Spleen (tissue), 11 donors: ENCODE data around the gene GREB1. TPM values are rescaled to one million over a fixed set of nuclear protein-coding genes. Genes with fewer than 3 reads are reported as not detected.

ENCODE experiments used
- DNase-seq: peaks from one replicate; pipeline ENCODE4 v3.0.0-alpha.2; 2020
- H3K27ac ChIP-seq, 8 donors: fragments of 200-600 bp; sonication (generic) in 7 of 8; 1 replicate in 4 of 8; 2 replicates in 4 of 8; pipeline versions ENCODE4 v1.5.0 to v1.8.0; 2016 to 2021; ENCODE audit warnings: inconsistent platforms in 4 of 8, mild to moderate bottlenecking in 4 of 8, moderate library complexity in 1 of 8
- H3K27me3 ChIP-seq, 7 donors: fragments of 200-600 bp; sonication (generic) in 6 of 7; replicated peaks in 1 of 7; 1 replicate in 4 of 7; 2 replicates in 3 of 7; pipeline versions ENCODE4 v1.5.0 to v1.8.0; 2016 to 2021; ENCODE audit warnings: inconsistent platforms in 3 of 7, mild to moderate bottlenecking in 1 of 7
- H3K36me3 ChIP-seq, 6 donors: fragments of 200-600 bp; sonication (generic) in 5 of 6; 1 replicate in 4 of 6; 2 replicates in 2 of 6; pipeline versions ENCODE4 v1.5.0 to v1.8.0; 2016 to 2021; ENCODE audit warnings: inconsistent platforms in 2 of 6
- H3K4me1 ChIP-seq, 6 donors: fragments of 200-600 bp; sonication (generic) in 5 of 6; 1 replicate in 3 of 6; 2 replicates in 3 of 6; pipeline versions ENCODE4 v1.5.0 to v1.8.0; 2016 to 2021; ENCODE audit warnings: inconsistent platforms in 3 of 6
- H3K4me3 ChIP-seq, 8 donors: fragments of 200-600 bp; sonication (generic) in 7 of 8; 1 replicate in 4 of 8; 2 replicates in 4 of 8; pipeline versions ENCODE4 v1.5.0 to v1.8.0; 2016 to 2021; ENCODE audit warnings: inconsistent platforms in 4 of 8, mild to moderate bottlenecking in 4 of 8, moderate library complexity in 2 of 8
- H3K9me3 ChIP-seq, 8 donors: fragments of 200-600 bp; sonication (generic) in 7 of 8; 1 replicate in 4 of 8; 2 replicates in 4 of 8; pipeline versions ENCODE4 v1.5.0 to v1.8.0; 2016 to 2021; ENCODE audit warnings: inconsistent platforms in 4 of 8
- CTCF ChIP-seq, 11 experiments: fragments of 200-600 bp in 7 of 11; fragments of 450-650 bp in 4 of 11; sonication (generic) in 4 of 11; IDR thresholded peaks in 8 of 11; conservative IDR thresholded peaks in 3 of 11; 1 replicate in 7 of 11; 2 replicates in 4 of 11; pipeline versions ENCODE4 v1.4.0 to v1.8.0; 2016 to 2021; ENCODE audit warnings: antibody characterized with exemption in 11 of 11, inconsistent platforms in 4 of 11, mild to moderate bottlenecking in 1 of 11
- POLR2A ChIP-seq, 3 donors: fragments of 450-650 bp; IDR thresholded peaks; one replicate each; pipeline ENCODE4 v1.5.1; 2017; ENCODE audit warnings: antibody characterized with exemption in 3 of 3, mild to moderate bottlenecking in 1 of 3
- POLR2AphosphoS5 ChIP-seq, 3 donors: sonication (generic); formaldehyde crosslinking; IDR thresholded peaks; one replicate each; pipeline ENCODE4 v1.5.1; 2017; ENCODE audit warnings: antibody characterized with exemption in 3 of 3
- WGBS, 5 donors: extraction: QIAGEN DNeasy Blood & Tissue Kit in 3 of 5; methylation state at CpG; one replicate each; pipeline versions ENCODE4 v1.1.5 to v1.1.7; 2013 to 2018; 5-methylcytosine and 5-hydroxymethylcytosine counted together
- intact Hi-C: fragments of 100-400 bp; cut with DNase I; formaldehyde crosslinking; loops from one replicate; pipeline ENCODE4 v1.15.0; 2023; ENCODE audit warnings: low total_unique reads
- polyA plus RNA-seq, 3 donors: library from polyadenylated mRNA; stranded (reverse); fragments of 200-250 nt; gene quantifications; one replicate each; pipeline ENCODE4 v1.2.1, GENCODE V29; 2013
- total RNA-seq, 7 donors: library from RNA; depleted of rRNA in 3 of 7; stranded (reverse); fragments of >200 nt in 3 of 7; fragmentation: NEBNext Ultra II Directional in 4 of 7; extraction: Animal tissue kit (Norgen Biotek cat#: 25700) in 4 of 7; gene quantifications; one replicate each; pipeline versions ENCODE4 v1.1.0 to v1.2.1, GENCODE V29; 2016 to 2021
- donor health status: healthy with polysubstance abuse.
- donor health status: DM: no; HTN: no; CAD: no; lungs with moderate emphysema.
- donor health status: DM: no; HTN: no; CAD: no.
- donor health status: Bipolar disorder and iron deficiency.
- donor health status: healthy.
- donor health status: DM: no; HTN: no; CAD: no.
- donor health status: DM: yes; HTN: yes; CAD: no.

GREB1 gene
- total and polyA plus RNA-seq, 10 donors = 0.06 to 1.6 (median 0.51) TPM; not detected in 1

GRCh38 chr2:11566383-11566782, 32.5 kb downstream of the GREB1 start:
- H3K4me1 ChIP-seq = no peaks in the 10 kb centered on the region
- intact Hi-C loops = no loop called here
- H3K27me3 ChIP-seq = peaks cover 0 to 6% (median 0%) of the 10 kb centered on the region in 7 donors
- H3K36me3 ChIP-seq = no peaks in the 10 kb centered on the region
- H3K9me3 ChIP-seq = no peaks in the 10 kb centered on the region
- no peak overlapping the region for H3K4me3 ChIP-seq
- no peak for TF ChIP-seq CTCF (IDR thresholded peaks at IDR 0.05 in 8 of 11, conservative IDR thresholded peaks at IDR 0.05 in 3 of 11)
- no peak for TF ChIP-seq POLR2A (IDR thresholded peaks at IDR 0.05)
- no peak for TF ChIP-seq POLR2AphosphoS5 (IDR thresholded peaks at IDR 0.05)
- peak; percentile 72 for DNase-seq
- no peak overlapping the region for H3K27ac ChIP-seq
- WGBS, 5 donors = 86 to 95% (median 91%) methylated on average over 14 of the region's 14 CpGs

- H3K27ac ChIP-seq = no peak overlapping the region
- DNase-seq = peak; percentile 54
- peaks cover 0 to 6% (median 0%) of the 10 kb centered on the region in 7 donors for H3K27me3 ChIP-seq
- H3K4me1 ChIP-seq = no peaks in the 10 kb centered on the region
- intact Hi-C loops = no loop called here
- no peaks in the 10 kb centered on the region for H3K36me3 ChIP-seq
- no peak overlapping the region for H3K4me3 ChIP-seq
- 88 to 97% (median 93%) methylated on average over 8 of the region's 8 CpGs for WGBS, 5 donors
- TF ChIP-seq POLR2A (IDR thresholded peaks at IDR 0.05) (no peak), POLR2AphosphoS5 (IDR thresholded peaks at IDR 0.05) (no peak), CTCF (IDR thresholded peaks at IDR 0.05 in 8 of 11, conservative IDR thresholded peaks at IDR 0.05 in 3 of 11) (no peak)
- H3K9me3 ChIP-seq = no peaks in the 10 kb centered on the region
Measured at GRCh38 chr2:11567631-11568031, 33.8 kb downstream of the GREB1 start.

GRCh38 chr2:11568436-11568835, 34.6 kb downstream of the GREB1 start:
- Histone ChIP-seq H3K4me1 (no peaks in the 10 kb centered on the region), H3K27me3 (peaks cover 0 to 6% (median 0%) of the 10 kb centered on the region in 7 donors), H3K9me3 (no peaks in the 10 kb centered on the region), H3K27ac (no peak overlapping the region), H3K4me3 (no peak overlapping the region), H3K36me3 (no peaks in the 10 kb centered on the region)
- peak; percentile 39 for DNase-seq
- 75 to 83% (median 82%) methylated on average over 10 of the region's 10 CpGs for WGBS, 5 donors
- intact Hi-C loops = no loop called here
- no peak for TF ChIP-seq POLR2AphosphoS5 (IDR thresholded peaks at IDR 0.05)
- no peak for TF ChIP-seq POLR2A (IDR thresholded peaks at IDR 0.05)
- no peak for TF ChIP-seq CTCF (IDR thresholded peaks at IDR 0.05 in 8 of 11, conservative IDR thresholded peaks at IDR 0.05 in 3 of 11)

- TF ChIP-seq CTCF (IDR thresholded peaks at IDR 0.05 in 8 of 11, conservative IDR thresholded peaks at IDR 0.05 in 3 of 11) (no peak), POLR2AphosphoS5 (IDR thresholded peaks at IDR 0.05) (no peak), POLR2A (IDR thresholded peaks at IDR 0.05) (no peak)
- WGBS, 5 donors = 83 to 92% (median 88%) methylated on average over 7 of the region's 7 CpGs
Measured at GRCh38 chr2:11569636-11570035, 35.8 kb downstream of the GREB1 start.

More at GRCh38 chr2:11569636-11570035, 35.8 kb downstream of the GREB1 start:
- Histone ChIP-seq H3K4me1 (no peaks in the 10 kb centered on the region), H3K9me3 (no peaks in the 10 kb centered on the region), H3K4me3 (no peak overlapping the region), H3K36me3 (no peaks in the 10 kb centered on the region), H3K27me3 (peaks cover 0 to 6% (median 0%) of the 10 kb centered on the region in 7 donors), H3K27ac (no peak overlapping the region)
- DNase-seq = peak; percentile 60
- intact Hi-C loops = no loop called here
